Left forelimb (tissue), 1 donor: Measurements from ENCODE around the gene GAL3ST3.
A peak's percentile ranks its signal among the peaks of the same experiment; 100 is the strongest.
"Not testable (repeated sequence)": the region's sequence is repeated elsewhere in the genome, so short reads cannot be mapped to it uniquely, and the experiment has no call there.

Experiments used
- DNase-seq: peaks from one replicate; pipeline ENCODE4 v3.0.0-alpha.2; 2018; ENCODE audit warnings: low spot score

The GAL3ST3 gene

DNA sequence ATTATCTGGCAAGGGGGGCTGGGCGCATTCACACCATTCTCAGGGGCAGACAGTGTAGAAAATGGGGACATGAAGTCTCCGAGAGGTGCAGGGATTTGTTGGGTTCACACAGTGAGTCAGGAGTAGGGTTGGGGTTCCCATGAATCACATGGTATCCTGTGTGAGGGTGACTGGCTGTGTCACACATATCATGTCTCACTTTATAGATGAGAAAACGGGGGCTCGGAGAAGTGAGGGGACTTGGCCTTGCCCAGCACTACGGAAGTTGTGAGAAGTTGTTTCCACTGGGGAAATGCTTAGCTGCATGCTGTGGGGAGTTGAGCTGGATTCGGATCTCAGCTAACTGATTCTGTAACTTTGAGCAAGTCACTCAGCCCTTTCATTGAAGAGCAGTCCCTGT, 4.2 kb downstream of the GAL3ST3 start:
- DNase-seq: no peak

DNA sequence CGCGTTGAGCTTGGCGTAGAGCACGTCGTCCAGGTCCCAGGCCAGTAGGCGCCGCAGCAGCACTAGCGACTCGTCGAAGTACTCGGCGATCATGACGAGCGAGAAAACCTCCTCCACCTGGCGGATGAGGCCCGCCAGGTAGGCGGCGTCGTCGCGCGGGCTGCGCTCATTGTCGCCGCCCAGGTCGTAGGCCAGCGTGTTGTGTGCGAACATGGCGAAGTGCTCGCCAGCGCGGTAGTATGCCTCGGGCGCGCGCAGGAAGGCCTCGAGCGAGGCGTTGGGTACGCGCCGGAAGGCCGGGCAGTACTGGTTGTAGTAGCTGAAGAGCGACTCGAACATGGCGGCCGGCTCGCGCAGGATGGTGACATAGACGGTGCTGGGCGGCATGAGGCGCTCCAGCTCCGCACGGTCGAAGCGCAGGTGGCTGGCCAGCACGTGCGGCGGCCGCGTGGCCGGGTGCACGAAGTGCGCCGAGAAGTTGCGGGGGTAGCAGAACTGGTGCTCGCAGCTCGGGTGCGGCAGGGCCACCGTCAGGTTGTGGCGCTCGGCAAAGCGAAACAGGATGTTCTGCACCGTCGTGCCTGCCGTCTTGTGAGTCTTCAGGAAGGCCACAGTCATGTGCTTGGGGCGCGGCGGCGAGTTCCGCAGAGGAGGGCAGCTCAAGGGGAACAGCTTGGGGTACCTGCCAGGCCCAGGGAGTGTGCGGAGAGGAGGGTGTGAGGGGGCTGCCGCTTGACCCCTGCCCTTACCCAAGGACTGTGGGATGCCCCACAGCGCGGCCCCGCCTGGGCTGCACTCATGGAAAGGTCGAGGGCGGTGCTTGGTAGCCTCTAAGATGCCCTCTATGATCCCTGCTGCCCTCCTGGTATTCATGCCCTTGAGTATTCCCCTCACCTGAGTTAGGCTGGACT, 5.7 kb downstream of the GAL3ST3 start:
- no peak for DNase-seq

DNA sequence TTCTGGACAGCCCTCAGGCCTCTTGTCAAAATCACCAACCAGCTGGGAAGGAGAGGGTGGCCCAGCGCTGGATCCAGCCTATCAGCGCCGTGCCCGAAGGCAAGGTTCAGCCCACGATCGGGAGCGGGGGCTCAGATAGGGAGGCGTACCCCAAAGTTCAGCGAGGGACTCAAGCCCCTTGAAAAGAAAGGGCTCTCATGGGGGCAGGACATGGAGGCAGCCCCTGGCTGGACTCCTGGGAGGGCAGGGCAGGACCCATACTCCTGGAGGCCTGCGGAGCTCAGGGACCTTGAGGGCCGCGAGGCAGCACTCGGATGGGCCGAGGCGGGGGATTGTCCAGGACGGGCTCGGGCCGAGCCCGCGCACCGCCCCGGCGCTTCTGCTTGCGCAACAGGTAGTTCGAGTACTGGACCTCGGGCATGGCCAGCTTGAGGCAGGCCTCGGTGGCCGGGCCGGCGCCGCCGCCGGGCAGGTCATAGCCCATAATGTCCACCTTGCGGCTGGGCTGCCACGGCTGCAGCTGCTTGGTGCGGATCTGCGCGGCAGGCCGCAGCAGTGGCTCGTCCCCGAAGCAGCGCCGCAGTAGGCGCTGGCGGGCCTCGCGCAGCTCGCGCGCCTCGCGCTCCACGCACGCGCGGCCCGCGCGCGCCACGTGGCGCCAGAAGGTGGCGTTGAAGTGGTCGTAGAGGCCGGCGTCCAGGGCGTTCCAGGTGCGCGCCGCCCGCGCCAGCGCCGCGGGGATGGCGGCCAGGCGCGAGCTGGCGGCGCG, 6.5 kb downstream of the GAL3ST3 start:
- DNase-seq: no peak

DNA sequence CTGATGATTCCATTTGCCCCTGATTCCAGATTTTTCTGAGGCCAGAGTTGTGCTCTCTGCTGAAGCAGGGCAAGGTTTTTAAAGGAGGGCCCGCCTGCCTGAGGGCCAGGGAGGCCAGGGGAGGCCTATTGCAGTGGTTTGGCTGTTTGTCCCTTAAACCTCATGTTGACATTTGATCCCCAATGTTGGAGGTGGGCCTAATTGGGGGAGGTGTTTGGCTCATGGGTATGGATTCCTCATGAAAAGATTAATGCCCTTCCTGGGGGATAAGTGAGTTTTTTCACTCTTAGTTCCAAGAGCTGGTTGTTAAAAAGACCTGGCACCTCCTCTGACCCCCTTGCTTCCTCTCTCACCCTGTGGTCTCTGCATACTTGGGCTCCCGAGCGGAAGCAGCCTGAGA, 9.2 kb downstream of the GAL3ST3 start:
- no peak for DNase-seq

DNA sequence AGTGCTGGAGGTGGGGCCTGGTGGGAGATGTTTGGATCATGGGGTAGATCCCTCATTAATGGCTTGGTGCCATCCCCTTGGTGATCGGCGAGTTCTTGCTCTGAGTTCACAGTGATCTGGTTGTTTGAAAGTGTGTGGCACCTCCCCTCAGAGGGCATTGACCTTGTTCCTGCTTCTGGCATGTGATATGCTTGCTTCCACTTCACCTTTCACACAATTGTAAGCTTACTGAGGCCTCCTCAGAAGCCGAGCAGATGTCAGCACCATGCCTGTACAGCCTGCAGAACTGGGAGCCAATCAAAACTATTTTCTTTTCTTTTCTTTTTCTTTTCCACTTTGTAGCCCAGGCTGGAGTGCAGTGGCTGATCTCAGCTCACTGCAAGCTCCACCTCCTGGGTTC, 11.6 kb downstream of the GAL3ST3 start:
- DNase-seq: no peak

DNA sequence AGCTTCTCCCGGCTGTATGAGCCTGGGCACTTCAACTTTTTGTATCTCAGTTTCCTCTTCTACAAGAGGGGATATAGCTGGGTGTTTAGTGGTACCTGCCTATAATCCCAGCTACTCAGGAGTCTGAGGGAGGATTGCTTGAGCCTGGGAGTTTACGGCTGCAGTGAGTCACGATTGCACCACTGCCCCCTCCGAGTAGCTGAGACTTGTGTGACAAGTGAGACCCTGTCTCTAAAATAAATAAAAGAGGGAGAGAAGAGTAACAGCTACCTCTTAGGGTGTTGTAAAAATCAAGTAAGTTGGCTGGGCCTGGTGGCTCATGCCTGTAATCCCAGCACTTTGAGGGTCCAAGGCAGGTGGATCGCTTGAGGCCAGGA, 12.6 kb downstream of the GAL3ST3 start:
- no peak for DNase-seq

DNA sequence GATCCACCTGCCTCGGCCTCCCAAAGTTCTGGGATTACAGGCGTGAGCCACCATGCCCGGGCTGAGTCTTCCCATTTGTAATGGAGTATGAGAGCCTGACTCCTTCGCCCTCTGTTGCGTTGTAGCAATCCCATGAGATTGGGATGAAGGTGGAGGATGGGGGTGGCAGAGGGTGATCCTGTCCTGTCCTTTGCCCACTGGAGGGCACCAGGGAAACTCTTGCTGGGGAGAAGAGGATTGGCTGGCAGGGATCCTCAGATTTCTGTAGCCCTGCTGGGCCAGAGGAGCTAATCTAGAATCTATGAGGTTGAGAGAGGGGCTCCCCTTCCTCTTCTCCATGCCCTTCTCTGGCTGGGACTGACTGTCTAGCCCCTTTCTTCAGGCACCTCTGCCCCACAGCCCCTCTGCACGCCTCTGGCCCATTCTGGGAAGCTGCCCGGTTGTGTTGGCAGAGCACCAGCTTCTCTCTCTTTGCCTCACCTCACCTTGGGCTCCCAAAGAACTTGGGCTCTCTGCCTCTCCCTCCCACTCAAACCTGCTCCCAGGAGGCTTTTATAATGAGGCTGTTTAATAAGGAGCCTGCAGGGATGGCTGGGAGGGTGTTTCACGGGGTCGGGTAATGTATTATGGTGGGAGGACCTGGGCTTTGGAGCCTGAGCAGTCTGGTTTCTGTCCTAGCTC, 13.2 kb downstream of the GAL3ST3 start:
- DNase-seq: no peak

DNA sequence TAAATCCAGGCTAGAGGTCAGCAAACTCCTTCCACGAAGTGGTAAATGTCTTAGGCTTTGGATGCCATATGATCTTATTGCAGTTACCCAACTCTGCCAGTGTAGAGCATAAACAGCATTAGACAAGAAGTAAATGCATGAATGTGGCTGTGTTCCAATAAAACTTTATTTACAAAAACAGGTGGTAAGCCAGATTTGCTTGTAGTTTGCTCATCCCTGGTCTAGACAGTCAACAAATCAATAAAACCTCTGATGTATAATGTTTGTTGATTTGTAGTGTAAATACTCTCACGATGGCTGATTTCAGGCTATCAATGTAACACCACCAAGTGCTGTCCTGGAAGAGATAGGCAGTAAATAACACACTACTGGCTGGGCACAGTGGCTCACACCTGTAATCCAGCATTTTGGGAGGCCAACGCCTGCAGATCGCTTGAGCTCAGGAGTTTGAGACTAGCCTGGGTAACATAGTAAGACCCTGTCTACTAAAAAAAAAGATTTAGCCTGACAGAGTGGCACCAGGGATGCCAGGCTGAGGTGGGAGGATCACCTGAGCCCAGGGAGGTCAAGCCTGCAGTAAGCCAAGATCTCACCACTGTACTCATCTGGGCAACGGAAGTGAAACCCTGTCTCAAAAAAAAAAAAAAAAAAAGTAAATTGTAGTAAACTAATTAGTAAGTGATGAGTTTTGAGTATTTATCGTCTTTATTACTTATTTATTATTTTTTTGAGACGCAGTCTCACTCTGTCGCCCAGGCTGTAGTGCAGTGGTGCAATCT, 15.8 kb downstream of the GAL3ST3 start:
- DNase-seq: no peak

DNA sequence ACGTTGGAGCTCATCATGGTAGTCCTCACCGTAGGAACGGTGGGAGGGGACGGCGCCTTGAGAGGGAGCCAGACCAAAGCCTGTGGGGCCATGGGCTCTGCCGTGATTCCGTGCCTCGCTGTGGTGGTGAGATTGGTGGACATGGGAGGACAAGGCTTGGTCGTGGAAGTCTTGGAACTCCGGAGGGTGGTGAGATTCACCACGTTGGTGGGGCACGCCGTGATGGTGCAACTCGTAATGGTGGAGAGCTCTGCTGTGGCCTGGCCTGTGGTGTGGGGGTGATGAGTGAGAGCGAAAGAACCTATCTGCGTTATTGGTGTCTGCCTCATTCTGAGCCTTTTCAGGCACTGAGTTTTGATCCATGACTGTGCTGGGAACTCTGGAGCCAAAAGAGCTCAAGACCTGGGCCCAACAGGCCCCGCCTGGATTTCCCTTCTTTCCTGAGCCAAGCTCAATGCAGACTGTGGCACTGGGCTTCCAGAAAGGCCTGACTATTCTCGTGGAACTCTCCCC, 22.9 kb downstream of the GAL3ST3 start, which contains the start of gene CATSPER1:
CATSPER1 (minus strand) TSS at position 463 of the 513 bp plus-strand sequence; CDS start at position 363, 100 bp downstream.
- DNase-seq: no peak

DNA sequence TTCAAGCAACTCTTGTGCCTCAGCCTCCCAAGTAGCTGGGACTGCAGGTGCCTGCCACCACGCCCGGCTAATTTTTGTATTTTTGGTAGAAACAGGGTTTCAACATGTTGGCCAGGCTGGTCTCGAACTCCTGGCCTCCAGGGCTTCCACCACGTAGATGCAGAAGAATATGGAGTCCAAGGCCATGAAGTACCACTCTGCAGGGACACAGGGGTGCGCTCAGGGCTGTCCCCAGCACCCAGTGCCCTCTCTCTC, 25.8 kb downstream of the GAL3ST3 start:
- DNase-seq: not testable (repeated sequence)

DNA sequence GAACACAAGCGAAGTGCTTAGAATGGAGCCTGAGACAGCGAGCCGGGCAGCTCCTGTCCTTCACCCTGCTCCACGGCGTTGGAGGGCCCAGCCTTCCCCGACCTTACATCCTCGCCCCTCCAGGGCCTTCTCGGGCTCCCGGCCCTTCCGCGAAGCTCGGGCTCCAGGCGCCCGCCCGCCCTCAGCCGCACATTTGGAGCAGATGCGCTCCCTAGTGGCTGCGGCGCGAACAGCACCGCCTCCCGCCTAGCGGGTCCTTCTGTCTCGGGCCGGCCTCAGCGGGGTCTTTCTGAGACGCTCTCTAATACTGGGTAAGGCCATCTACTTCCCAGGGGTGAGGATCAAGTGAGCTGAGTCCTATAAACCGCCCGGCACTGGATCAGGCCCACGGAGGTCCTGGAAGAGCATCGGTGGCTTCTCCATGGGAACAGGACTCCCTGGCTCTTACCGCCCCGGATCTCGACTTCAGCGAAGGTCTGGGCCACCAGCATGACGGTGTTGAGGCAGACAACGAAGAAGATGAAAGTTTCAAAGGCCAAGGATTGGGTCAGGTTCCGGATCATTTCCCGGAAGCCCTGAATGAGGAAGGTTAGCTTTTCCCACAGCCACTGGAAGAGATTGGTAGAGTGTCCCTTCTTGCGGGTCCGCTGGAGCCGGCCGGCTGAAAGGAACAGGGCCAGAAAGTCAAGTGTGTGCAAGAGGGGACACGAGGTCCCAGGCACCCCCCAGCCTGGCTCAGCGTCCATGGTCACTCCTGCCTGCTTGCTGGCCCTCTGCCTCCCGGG, 26.4 kb downstream of the GAL3ST3 start:
- DNase-seq: peak; percentile 80

DNA sequence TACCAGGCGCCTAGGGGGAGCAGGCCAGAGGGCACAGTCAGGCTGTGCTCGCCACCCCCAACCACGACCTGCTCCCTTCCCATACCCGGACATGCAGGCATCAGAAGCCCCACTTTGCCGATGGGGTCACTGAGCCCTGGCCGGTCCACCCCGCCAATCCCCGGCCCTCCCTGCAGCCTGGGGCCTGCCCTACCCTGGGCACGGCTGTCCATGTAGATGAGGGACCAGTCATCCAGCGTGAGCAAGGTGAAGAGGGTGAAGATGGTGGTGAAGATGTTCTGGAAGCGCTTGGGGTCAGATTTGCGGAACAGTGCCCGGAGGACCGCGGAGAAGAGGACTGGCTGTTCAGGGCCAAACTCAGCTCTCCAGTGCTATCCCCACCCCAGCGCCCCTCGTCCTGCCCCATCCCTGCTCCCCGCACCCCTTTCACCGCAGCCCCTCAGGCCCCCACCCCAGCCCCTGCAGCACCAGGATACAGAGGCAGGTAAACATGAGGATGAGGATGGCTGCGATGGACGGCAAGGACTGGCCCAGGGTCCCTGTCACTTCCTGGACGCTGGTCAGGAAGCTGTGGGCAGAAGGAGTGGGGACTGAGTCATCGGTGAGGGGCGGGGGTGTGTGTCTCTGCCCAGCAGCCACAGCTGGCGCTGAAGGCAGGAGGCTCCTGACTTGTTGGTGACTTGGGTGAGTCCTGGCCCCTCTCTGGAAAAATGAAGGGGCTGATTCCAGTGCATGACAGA, 28.2 kb downstream of the GAL3ST3 start:
- DNase-seq: no peak

DNA sequence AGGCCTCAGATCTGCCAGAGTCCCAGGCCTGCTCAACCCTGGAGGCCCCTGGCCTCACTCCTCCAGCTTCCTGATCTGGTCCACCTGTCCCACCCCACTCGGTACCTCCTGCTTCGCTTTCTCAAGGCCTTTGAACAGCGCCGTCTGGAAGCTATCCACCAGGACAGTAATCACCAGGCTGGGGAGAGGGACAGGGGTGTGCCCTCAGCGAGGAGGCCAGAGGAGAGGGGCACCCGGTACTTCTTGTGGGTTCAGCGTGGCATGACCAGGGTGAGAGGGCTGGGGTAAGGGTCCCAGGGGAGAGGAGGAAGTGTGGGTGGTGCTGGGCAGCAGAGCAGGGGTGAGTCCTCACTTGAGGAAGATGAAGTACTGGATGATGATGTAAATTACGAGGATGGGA, 28.7 kb downstream of the GAL3ST3 start:
- DNase-seq: no peak

DNA sequence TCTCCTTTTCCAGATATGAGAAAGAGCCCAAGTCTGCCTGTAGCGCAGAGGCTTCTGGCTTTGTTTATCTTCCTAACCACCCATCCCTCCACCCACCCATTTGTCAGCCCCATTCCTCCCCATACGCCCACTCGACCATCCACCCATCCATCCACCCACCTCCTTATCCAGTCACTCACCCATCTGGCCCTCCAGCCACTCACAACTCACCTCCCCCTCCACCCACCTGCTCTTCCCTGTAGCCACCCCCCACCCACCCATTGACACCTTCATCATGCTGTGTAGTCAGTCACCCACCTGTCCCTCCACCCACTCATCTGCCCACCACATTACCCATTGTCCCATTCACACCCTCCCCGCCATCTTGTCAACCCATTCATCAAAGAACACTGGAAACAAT, 31.6 kb downstream of the GAL3ST3 start:
- no peak for DNase-seq

DNA sequence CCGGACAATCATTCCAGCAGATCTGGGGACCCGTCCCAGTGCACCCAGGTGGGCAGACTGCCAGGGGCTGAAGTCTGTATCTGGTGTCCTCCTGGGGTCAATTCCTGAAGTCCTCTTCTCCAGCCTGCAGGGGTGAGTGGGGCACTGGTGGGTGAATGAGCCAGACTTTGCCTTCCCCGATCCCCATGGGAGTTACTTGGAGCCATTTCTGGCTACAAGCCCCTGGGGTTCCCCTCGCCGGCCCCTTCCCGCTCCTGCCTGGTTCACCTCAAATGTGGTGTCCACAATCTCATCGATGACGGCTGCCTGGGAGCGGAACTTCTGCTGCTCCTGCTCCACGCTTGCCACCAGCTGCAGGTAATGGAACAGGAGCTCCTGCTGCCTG, 32.2 kb downstream of the GAL3ST3 start:
- no peak for DNase-seq

DNA sequence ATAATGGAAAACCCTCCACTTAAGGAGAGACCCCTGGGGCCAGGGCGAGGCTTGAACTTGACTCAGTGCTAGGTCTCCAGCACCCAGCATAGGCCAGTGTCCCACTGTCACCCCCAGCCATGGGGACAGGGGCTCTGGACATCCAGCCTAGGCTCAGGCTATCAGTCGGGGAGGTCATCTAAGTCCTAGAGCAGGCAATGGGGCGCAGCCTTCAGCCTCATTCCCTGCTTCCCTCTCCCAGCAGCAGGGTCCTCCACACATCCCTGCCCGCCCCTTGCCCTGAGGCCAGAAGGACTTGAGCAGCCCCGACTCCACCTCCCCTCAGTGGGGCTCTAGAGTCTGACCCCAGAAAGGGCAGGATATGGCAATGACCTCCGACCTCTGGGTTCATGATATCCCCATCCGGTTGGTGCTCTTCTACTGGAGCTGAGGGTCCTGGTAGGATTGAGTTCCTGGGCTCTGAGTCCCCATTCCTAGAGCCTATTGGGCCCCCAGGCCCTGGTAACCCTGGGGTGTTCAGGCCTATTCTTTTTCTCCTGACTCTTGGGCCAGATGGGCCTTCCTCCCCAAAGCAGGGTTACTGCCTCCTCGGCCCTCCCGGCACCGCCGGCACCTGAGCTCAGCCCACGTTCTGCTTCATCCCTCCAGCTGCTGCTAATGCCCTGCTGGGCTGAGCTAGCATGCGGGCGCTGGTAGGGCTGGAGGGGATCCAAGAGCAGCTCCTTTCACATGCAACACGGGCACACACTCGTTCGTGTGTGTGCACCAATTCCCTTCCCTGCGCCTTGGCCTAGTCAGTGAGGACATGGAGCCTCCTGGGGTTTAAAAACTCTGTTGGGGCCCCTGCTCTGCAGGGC, 32.8 kb downstream of the GAL3ST3 start:
- DNase-seq: no peak

DNA sequence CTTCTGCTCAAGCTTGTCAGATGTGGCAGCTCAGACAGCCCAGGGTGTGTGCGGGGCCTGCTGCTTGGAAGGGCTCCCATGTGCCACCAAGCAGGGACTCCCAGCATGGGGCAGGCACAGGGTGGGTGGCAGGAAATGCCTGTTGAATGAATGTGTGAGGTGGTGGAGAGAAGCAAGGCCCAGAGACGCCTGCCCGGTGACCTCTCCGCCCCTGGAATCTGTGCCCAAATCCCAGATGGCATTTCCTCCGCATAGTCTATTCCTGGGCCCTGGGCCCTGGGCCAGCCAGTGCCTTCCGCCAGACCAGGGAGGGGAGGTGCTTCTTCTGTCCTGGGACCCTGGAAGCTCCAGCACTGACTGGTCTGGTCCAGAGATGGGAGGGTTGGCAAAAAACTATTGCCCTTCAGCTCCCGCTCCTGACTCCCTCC, 33.5 kb downstream of the GAL3ST3 start:
- DNase-seq: no peak

DNA sequence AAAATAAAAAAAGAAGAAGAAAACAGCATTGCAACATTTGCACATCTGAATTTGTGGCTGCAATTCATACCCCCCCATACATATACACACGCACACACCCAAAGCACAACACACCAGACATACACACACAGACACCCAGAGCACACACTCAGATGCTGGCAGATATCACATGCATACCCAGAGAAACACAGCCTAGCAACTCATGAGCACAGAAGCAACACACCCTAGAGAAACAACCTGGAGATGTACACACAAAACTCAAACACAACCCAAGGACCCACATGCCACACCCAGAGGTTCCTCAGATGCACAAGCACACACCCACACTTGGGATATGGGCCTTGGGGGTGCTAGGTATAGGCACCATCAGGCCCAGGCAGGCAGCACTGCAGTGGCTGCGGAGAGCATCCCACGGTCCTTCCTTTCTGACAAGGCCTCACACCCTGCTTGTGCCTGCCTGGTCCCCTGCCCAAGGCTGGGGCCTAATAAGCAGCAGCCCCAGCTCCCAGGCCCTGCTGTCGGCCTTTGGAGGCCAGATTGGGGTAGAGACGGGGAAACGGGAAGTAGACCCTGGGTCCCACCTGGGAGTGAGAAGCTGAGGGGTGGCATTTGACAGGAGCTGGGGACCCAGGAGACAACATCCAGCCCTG, 34.0 kb downstream of the GAL3ST3 start:
- DNase-seq: no peak

DNA sequence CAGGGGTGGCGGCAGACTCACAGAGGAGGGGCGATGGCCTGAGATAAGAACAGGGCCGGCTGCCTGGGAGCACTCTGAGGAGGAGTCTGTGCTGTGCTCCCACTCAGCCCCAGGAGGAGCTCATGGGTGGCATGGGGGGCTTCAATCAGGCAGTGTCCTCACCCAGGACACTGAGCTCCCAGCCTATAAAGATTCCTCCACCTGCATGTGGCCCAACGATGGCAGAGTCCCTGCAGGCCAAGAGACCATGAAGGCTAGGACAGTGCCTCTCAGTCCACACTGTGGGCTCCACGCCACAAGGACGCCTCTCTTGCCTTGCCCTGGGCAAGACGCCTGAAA, 35.2 kb downstream of the GAL3ST3 start:
- DNase-seq: no peak
